ENCODE results near the gene LRRC71. TPM values are rescaled to one million over a fixed set of nuclear protein-coding genes. Genes with fewer than 3 reads are reported as not detected.

Gene LRRC71
- polyA plus RNA-seq, 1 of the 3 experiments (the other 2 are of a cell fraction), result 0.03 TPM

- 54% methylated on average over 33 of the region's 64 CpGs for whole genome bisulfite sequencing (ENCODE audit: low lambda C conversion rate)
- POLR2A ChIA-PET, result interaction anchor here (0.7 to 2.7 kb wide), 3 partner anchors 14 to 35 kb away, joined by 3 to 15 read pairs (median 4); no protein-coding TSS in a partner anchor
Observed at GRCh38 chr1:156927215-156928042, 7.0 kb downstream of the LRRC71 start.

GRCh38 chr1:156928043-156928602 lies 7.7 kb downstream of the LRRC71 start:
- POLR2A ChIA-PET, result interaction anchor here (0.7 to 2.7 kb wide), 3 partner anchors 15 to 36 kb away, joined by 3 to 15 read pairs (median 4); no protein-coding TSS in a partner anchor
- no peak for DNase-seq
- H2AFZ ChIP-seq (ENCODE audit: low read depth), result no peak overlapping the region

More at GRCh38 chr1:156927215-156928042, 7.0 kb downstream of the LRRC71 start:
- Histone ChIP-seq H4K20me1 (ENCODE audit: insufficient read depth) (no peaks in the 10 kb centered on the region), H3K4me3 (ENCODE audit: low read depth in 2 of 2, low read length in 1 of 2) (peak overlapping the region; percentile 37 to 44; a peak in 3 of 4 replicates), H3K79me2 (ENCODE audit: insufficient read depth) (no peaks in the 10 kb centered on the region), H3K27ac (ENCODE audit: low read depth in 2 of 2, low read length in 1 of 2) (peak overlapping the region in 1 of 2 experiments; percentile 6; a peak in 1 of 4 replicates), H3K4me1 (ENCODE audit: control insufficient read depth in 1 of 2, insufficient read depth in 2 of 2, low read depth in 1 of 2, low read length in 1 of 2) (peaks cover 5 to 25% of the 10 kb centered on the region in 2 experiments; a peak in 2 of 4 replicates), H3K9ac (no peak overlapping the region), H3K4me2 (peak overlapping the region; percentile 78), H3F3A (replicated peaks; ENCODE audit: insufficient read depth) (peaks cover 15% of the 10 kb centered on the region), H3K9me3 (no peaks in the 10 kb centered on the region), H3K36me3 (replicated peaks in 1 of 2; ENCODE audit: control insufficient read depth in 1 of 2, insufficient read depth in 2 of 2, low read length in 1 of 2) (no peaks in the 10 kb centered on the region), H3K27me3 (ENCODE audit: insufficient read depth) (no peaks in the 10 kb centered on the region), H2AFZ (ENCODE audit: low read depth) (no peak overlapping the region; the same call in 1 of the 2 replicates), H3K9me2 (no peaks in the 10 kb centered on the region)
- peak; percentile 91 for DNase-seq
- CTCF ChIA-PET, result interaction anchor here (0.6 to 12.9 kb wide), 65 partner anchors 11 to 284 kb away, joined by 3 to 308 read pairs (median 5); partner anchors contain the start of genes CRABP2, INSRR, ISG20L2 and METTL25B
- peak; percentile 84 for TF ChIP-seq CTCF (IDR thresholded peaks at IDR 0.05)
- TF ChIP-seq JUND (IDR thresholded peaks at IDR 0.05), result no peak
- TF ChIP-seq RAD21 (IDR thresholded peaks at IDR 0.05; ENCODE audit: low read length), result peak; percentile 94
- peak; percentile 43 for TF ChIP-seq CHD2 (IDR thresholded peaks at IDR 0.05; ENCODE audit: low read length, partially characterized antibody)
- peak; percentile 88 for TF ChIP-seq SMC3 (IDR thresholded peaks at IDR 0.05; ENCODE audit: low read depth, low read length)

More at GRCh38 chr1:156928043-156928602, 7.7 kb downstream of the LRRC71 start:
- Histone ChIP-seq H3K27ac (ENCODE audit: low read depth in 2 of 2, low read length in 1 of 2) (no peak overlapping the region), H3K4me3 (ENCODE audit: low read depth in 2 of 2, low read length in 1 of 2) (peak overlapping the region; percentile 37 to 44; a peak in 1 of 4 replicates), H3K79me2 (ENCODE audit: insufficient read depth) (no peaks in the 10 kb centered on the region), H3K9ac (no peak overlapping the region), H3K36me3 (replicated peaks in 1 of 2; ENCODE audit: control insufficient read depth in 1 of 2, insufficient read depth in 2 of 2, low read length in 1 of 2) (no peaks in the 10 kb centered on the region), H4K20me1 (ENCODE audit: insufficient read depth) (no peaks in the 10 kb centered on the region), H3K4me2 (peak overlapping the region; percentile 78), H3K9me2 (no peaks in the 10 kb centered on the region), H3K27me3 (ENCODE audit: insufficient read depth) (no peaks in the 10 kb centered on the region), H3K9me3 (no peaks in the 10 kb centered on the region), H3K4me1 (ENCODE audit: control insufficient read depth in 1 of 2, insufficient read depth in 2 of 2, low read depth in 1 of 2, low read length in 1 of 2) (peaks cover 5 to 23% of the 10 kb centered on the region in 2 experiments; a peak in 2 of 4 replicates), H3F3A (replicated peaks; ENCODE audit: insufficient read depth) (peaks cover 15% of the 10 kb centered on the region)
- 2% methylated on average over 4 of the region's 4 CpGs for WGBS (ENCODE audit: low lambda C conversion rate)
- CTCF ChIA-PET, result interaction anchor here (0.6 to 12.9 kb wide), 65 partner anchors 10 to 285 kb away, joined by 3 to 308 read pairs (median 5); partner anchors contain the start of genes CRABP2, INSRR, ISG20L2 and METTL25B
- no peak for TF ChIP-seq RFX5 (IDR thresholded peaks at IDR 0.05; ENCODE audit: low read length)
- peak; percentile 17; the same call in 1 of the 2 replicates for TF ChIP-seq CTCF (IDR thresholded peaks at IDR 0.05)
